Aorta (tissue), 5 donors: ENCODE measurements around the gene ADAMTS19. TPM values are rescaled to one million over a fixed set of nuclear protein-coding genes. Genes with fewer than 3 reads are reported as not detected.
A peak's percentile ranks its signal among the peaks of the same experiment; 100 is the strongest.

Experiments
- ATAC-seq: fragments of 200-7000 bp; cut with Tn5 transposase; one replicate; pipeline ENCODE4 v1.9.1; 2022; ENCODE audit warnings: moderate library complexity; ENCODE audit not compliant: low FRiP score
- DNase-seq, 2 donors: peaks; one replicate each; pipeline ENCODE4 v3.0.0-alpha.2; 2020
- H3K27ac ChIP-seq, 2 donors: one replicate each; pipeline ENCODE4 v1.5.1; 2013; ENCODE audit warnings: low read length in 2 of 2, mild to moderate bottlenecking in 2 of 2, moderate library complexity in 2 of 2, control low read depth in 1 of 2, inconsistent platforms in 1 of 2, low read depth in 1 of 2
- H3K27me3 ChIP-seq, 2 donors: one replicate each; pipeline ENCODE4 v1.6.1; 2013; ENCODE audit warnings: control low read depth in 1 of 2, low read length in 1 of 2, mild to moderate bottlenecking in 1 of 2, moderate library complexity in 1 of 2; ENCODE audit not compliant: insufficient read depth in 2 of 2, control insufficient read depth in 1 of 2
- H3K36me3 ChIP-seq, 2 donors: one replicate each; pipeline ENCODE4 v1.6.1; 2013; ENCODE audit warnings: control low read depth in 1 of 2, low read length in 1 of 2, mild to moderate bottlenecking in 1 of 2; ENCODE audit not compliant: insufficient read depth in 2 of 2, control insufficient read depth in 1 of 2
- H3K4me1 ChIP-seq, 2 donors: one replicate each; pipeline ENCODE4 v1.6.1; 2013; ENCODE audit warnings: low read length in 2 of 2, control low read depth in 1 of 2, mild to moderate bottlenecking in 1 of 2, moderate library complexity in 1 of 2; ENCODE audit not compliant: insufficient read depth in 2 of 2, control insufficient read depth in 1 of 2
- H3K4me3 ChIP-seq, 2 donors: one replicate each; pipeline ENCODE4 v1.5.1; 2013; ENCODE audit warnings: low read length in 2 of 2, control low read depth in 1 of 2, mild to moderate bottlenecking in 1 of 2
- H3K9me3 ChIP-seq: one replicate; pipeline ENCODE4 v1.6.1; 2013; ENCODE audit warnings: mild to moderate bottlenecking, low read length; ENCODE audit not compliant: control insufficient read depth
- WGBS, 2 donors: extraction: QIAGEN DNeasy Blood & Tissue Kit; methylation state at CpG; one replicate each; pipeline ENCODE4 v1.1.7; 2013; 5-methylcytosine and 5-hydroxymethylcytosine counted together
- intact Hi-C, 2 donors: fragments of 100-400 bp; cut with DNase I; formaldehyde crosslinking; loops; one replicate each; pipeline versions ENCODE4 v1.14.2 to v1.15.0; 2022
- long read RNA-seq, 2 donors: library from polyadenylated mRNA; unstranded; transcript quantifications; one replicate each; pipeline ENCODE4 v2.0.0, GENCODE V29; 2020 to 2021
- polyA plus RNA-seq, 2 donors: library from polyadenylated mRNA; stranded (reverse); fragments of 200-250 nt; gene quantifications; one replicate each; pipeline ENCODE4 v1.2.3, GENCODE V29; 2013
- total RNA-seq, 2 donors: library from RNA; stranded (reverse); fragmentation: NEBNext Ultra II Directional; extraction: Animal tissue kit (Norgen Biotek cat#: 25700); gene quantifications; one replicate each; pipeline ENCODE4 v1.2.1, GENCODE V29; 2021
- donor health status: healthy with polysubstance abuse.
- donor health status: Bipolar disorder and iron deficiency.
- donor health status: DM: no; HTN: no; CAD: no.
- donor health status: DM: no; HTN: no; CAD: no.
- donor health status: DM: yes; HTN: yes; CAD: no.

The ADAMTS19 gene, protein sequence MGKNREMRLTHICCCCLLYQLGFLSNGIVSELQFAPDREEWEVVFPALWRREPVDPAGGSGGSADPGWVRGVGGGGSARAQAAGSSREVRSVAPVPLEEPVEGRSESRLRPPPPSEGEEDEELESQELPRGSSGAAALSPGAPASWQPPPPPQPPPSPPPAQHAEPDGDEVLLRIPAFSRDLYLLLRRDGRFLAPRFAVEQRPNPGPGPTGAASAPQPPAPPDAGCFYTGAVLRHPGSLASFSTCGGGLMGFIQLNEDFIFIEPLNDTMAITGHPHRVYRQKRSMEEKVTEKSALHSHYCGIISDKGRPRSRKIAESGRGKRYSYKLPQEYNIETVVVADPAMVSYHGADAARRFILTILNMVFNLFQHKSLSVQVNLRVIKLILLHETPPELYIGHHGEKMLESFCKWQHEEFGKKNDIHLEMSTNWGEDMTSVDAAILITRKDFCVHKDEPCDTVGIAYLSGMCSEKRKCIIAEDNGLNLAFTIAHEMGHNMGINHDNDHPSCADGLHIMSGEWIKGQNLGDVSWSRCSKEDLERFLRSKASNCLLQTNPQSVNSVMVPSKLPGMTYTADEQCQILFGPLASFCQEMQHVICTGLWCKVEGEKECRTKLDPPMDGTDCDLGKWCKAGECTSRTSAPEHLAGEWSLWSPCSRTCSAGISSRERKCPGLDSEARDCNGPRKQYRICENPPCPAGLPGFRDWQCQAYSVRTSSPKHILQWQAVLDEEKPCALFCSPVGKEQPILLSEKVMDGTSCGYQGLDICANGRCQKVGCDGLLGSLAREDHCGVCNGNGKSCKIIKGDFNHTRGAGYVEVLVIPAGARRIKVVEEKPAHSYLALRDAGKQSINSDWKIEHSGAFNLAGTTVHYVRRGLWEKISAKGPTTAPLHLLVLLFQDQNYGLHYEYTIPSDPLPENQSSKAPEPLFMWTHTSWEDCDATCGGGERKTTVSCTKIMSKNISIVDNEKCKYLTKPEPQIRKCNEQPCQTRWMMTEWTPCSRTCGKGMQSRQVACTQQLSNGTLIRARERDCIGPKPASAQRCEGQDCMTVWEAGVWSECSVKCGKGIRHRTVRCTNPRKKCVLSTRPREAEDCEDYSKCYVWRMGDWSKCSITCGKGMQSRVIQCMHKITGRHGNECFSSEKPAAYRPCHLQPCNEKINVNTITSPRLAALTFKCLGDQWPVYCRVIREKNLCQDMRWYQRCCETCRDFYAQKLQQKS
- under 1 TPM; 0.30 to 0.42 TPM for total RNA-seq
- polyA plus RNA-seq, result under 1 TPM; 0.25 to 0.79 TPM
- long read RNA-seq, donor 1, partial matches to known transcripts, result 0 of 1 reads
- long read RNA-seq, donor 1, other reads (novel, unspliced or antisense), result 1 of 1 reads
- long read RNA-seq, donor 2, partial matches to known transcripts, result 0 of 2 reads
- long read RNA-seq, donor 2, other reads (novel, unspliced or antisense), result 2 of 2 reads

DNA sequence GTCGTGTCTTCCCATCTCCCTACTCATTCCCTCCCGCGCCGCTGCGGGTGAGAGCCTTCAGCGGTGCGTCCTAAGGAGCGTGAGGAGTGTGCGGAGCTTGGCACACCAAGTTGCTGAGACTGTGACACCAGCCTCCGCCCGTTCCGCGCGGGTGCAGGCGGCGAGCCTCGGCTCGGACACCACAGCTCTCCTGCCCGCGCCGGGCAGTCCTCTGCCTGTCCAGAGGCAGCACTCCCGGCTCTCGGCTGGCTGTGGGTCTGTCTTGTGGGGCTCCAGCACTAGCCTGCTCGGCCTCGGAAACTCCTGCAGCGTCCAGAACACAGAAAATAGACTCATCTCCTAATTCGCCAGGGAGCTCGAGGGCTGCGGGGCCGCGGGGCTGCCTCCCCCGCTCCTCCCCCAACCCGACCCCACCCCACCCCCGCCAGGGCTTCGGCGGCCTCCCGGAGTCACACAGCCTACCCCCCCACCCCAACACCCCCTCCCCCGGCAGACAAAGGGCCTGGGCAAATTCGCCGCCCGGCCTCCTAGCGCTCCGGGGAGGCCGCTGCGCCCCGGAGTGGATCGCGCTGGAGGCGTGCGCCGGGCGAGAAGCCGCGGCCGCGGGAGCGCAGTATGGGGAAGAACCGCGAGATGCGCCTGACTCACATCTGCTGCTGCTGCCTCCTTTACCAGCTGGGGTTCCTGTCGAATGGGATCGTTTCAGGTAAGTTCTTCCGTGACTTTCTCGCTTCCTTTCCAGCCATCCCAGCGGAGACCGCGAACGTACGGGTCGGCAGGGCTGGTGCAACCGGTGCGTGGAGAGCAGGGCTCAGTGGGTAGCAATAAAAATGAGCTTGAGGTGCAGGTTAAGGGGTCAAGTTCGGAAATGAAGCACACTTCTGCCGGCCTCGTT lies at the start of gene ADAMTS19:
TSS of gene ADAMTS19 (plus strand) at position 522 of the 895 bp plus-strand sequence. CDS start at position 616, 94 bp downstream.
- intact Hi-C loops, result no loop called here
- Histone ChIP-seq H3K27ac (no peak within 1 kb of the TSS), H3K9me3 (no peaks in the 10 kb centered on the region), H3K4me1 (no peaks in the 10 kb centered on the region), H3K27me3 (no peaks in the 10 kb centered on the region), H3K36me3 (no peaks in the 10 kb centered on the region), H3K4me3 (peak within 1 kb of the TSS; percentile 55 to 63)
- DNase-seq (peak in 1 of 2 donors; percentile 43), ATAC-seq (peak; percentile 74)
- WGBS, 2 donors, result 1% methylated on average over 66 to 75 of the region's 75 CpGs

DNA sequence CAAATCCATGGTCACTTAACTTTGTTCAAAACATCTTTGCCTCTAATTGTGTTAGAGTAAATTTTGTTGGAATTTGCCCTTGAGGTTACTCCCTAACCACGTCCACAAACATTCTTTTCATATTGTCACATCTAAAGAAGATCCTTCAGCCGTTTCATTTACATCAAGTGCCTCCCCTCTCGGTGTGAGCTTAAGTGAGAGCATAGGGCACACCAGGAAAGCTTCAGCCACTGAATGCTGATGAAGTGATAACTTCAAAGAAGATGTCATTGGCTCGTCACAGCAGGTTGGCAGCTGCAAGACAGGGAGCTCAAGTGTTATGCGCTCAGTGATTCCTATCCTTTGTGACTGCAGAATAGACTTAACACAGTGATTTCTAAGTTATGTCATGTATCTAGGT lies 49.6 kb upstream of the ADAMTS19 start:
- ATAC-seq, result no peak
- no peaks in the 10 kb centered on the region for H3K4me1 ChIP-seq
- no peak overlapping the region for H3K27ac ChIP-seq
- no peak for DNase-seq
- WGBS, 2 donors, result 60 to 68% methylated on average over 5 of the region's 5 CpGs
- H3K9me3 ChIP-seq, result peaks cover 2% of the 10 kb centered on the region
- H3K36me3 ChIP-seq, result no peaks in the 10 kb centered on the region
- no peaks in the 10 kb centered on the region for H3K27me3 ChIP-seq
- intact Hi-C loops, result no loop called here
- H3K4me3 ChIP-seq, result no peak overlapping the region

GRCh38 chr5:129412721-129413120 lies 47.4 kb upstream of the ADAMTS19 start:
- Histone ChIP-seq H3K27me3 (no peaks in the 10 kb centered on the region), H3K4me1 (no peaks in the 10 kb centered on the region), H3K9me3 (peaks cover 2% of the 10 kb centered on the region), H3K27ac (no peak overlapping the region), H3K4me3 (no peak overlapping the region), H3K36me3 (no peaks in the 10 kb centered on the region)
- DNase-seq, result no peak
- intact Hi-C loops, result no loop called here
- WGBS, 2 donors, result 59 to 69% methylated on average over 2 of the region's 2 CpGs
- no peak for ATAC-seq

GRCh38 chr5:129413570-129413969 lies 46.5 kb upstream of the ADAMTS19 start:
- 88 to 90% methylated on average over 2 of the region's 2 CpGs for WGBS, 2 donors
- H3K27me3 ChIP-seq, result no peaks in the 10 kb centered on the region

DNA sequence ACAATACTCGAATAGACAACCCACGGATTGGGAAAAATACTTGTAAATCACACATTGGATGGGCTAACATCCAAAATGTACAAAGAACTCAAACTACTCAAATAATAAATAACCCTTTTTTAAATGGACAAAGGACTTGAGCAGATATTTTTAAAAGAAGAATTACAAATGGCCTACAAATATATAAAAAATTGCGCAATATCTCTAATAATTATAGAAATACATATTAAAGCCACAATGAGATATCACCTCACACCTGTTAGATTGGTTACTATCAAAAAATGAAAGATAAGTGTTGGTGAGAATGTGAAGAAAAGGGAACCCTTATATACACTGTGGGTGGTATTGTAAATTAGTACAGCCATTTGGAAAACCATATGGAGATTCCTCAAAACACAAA lies 40.8 kb upstream of the ADAMTS19 start:
- ATAC-seq (no peak), DNase-seq (no peak)
- H3K4me1 ChIP-seq, result no peaks in the 10 kb centered on the region
- H3K4me3 ChIP-seq, result no peak overlapping the region
- H3K36me3 ChIP-seq, result no peaks in the 10 kb centered on the region
- H3K27me3 ChIP-seq, result no peaks in the 10 kb centered on the region
- H3K9me3 ChIP-seq, result no peaks in the 10 kb centered on the region
- H3K27ac ChIP-seq, result no peak overlapping the region
- 42 to 45% methylated on average over 3 of the region's 3 CpGs for WGBS, 2 donors
- intact Hi-C loops, result no loop called here

More at GRCh38 chr5:129413570-129413969, 46.5 kb upstream of the ADAMTS19 start:
- no peak for DNase-seq
- ATAC-seq, result no peak
- no peak overlapping the region for H3K27ac ChIP-seq
- H3K36me3 ChIP-seq, result no peaks in the 10 kb centered on the region
- intact Hi-C loops, result no loop called here
- H3K4me1 ChIP-seq, result no peaks in the 10 kb centered on the region
- no peak overlapping the region for H3K4me3 ChIP-seq
- peaks cover 2% of the 10 kb centered on the region for H3K9me3 ChIP-seq

- Histone ChIP-seq H3K4me1 (no peaks in the 10 kb centered on the region), H3K4me3 (no peak overlapping the region), H3K36me3 (no peaks in the 10 kb centered on the region), H3K27ac (no peak overlapping the region), H3K27me3 (no peaks in the 10 kb centered on the region), H3K9me3 (no peaks in the 10 kb centered on the region)
- ATAC-seq, result no peak
- DNase-seq, result no peak
- intact Hi-C loops, result no loop called here
Observed at GRCh38 chr5:129425031-129425430, 35.1 kb upstream of the ADAMTS19 start.

GRCh38 chr5:129426071-129426470 lies 34.0 kb upstream of the ADAMTS19 start:
- no peak overlapping the region for H3K27ac ChIP-seq
- H3K4me1 ChIP-seq, result no peaks in the 10 kb centered on the region
- intact Hi-C loops, result no loop called here
- H3K9me3 ChIP-seq, result no peaks in the 10 kb centered on the region
- no peak for DNase-seq
- H3K36me3 ChIP-seq, result no peaks in the 10 kb centered on the region
- H3K4me3 ChIP-seq, result no peak overlapping the region
- no peak for ATAC-seq
- 90 to 91% methylated on average over 1 of the region's 1 CpG for WGBS, 2 donors
- no peaks in the 10 kb centered on the region for H3K27me3 ChIP-seq
